Umbilical cord (tissue), 2 donors: ENCODE measurements around the gene PPP1R12B. TPM values are rescaled to one million over a fixed set of nuclear protein-coding genes. Genes with fewer than 3 reads are reported as not detected.
"Not testable (repeated sequence)": the region's sequence is repeated elsewhere in the genome, so short reads cannot be mapped to it uniquely, and the experiment has no call there.

Experiments
- DNase-seq: peaks from one replicate; pipeline ENCODE4 v3.0.0-alpha.2; 2015; ENCODE audit warnings: low spot score
- total RNA-seq: library from RNA; depleted of rRNA; stranded (reverse); fragments of >200 nt; gene quantifications from one replicate; pipeline ENCODE4 v1.2.3, GENCODE V29; 2014; ENCODE audit warnings: low replicate concordance; ENCODE audit not compliant: insufficient read depth

The PPP1R12B gene
- total RNA-seq, 1 donor from 2014 or later, result 472 TPM

DNA sequence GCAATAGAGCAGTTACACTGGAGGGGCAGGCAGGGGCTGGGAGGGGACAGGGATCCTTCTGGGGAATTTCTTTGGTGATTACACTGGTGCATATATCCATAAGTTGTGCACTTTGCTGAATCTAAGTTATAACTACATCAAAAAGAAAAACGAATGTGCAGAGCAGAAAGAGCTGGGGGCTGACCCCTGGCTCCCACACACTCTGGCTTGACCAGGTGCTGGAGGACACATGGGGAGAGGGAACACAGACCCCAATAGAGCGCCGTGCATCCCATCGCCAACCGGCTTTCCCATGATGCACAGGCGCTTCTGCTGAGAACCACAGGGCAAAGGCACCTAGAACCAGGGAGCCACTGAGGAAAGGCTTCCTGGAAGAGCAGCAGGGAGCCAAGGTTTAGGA lies 281.6 kb downstream of the PPP1R12B start:
- DNase-seq, result not testable (repeated sequence)

DNA sequence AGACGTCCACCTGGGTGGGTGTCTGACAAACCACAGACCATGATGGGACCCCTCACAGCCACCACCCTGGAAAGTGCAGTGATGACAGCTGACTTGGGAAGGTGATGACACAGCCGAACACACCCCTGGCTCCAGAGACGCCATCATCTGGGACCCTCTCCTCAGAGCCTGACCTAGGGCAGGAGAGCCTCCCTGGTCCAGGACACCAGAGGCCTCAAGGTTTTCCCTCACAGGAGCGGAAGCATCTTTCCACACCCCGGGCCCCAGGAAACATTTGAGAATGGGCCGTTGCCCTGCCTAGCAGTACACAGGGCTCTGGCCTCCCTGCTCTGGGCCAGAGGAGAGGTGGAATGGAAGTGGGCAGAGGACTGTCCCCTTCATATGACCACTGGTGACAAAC lies 282.0 kb downstream of the PPP1R12B start:
- no peak for DNase-seq

DNA sequence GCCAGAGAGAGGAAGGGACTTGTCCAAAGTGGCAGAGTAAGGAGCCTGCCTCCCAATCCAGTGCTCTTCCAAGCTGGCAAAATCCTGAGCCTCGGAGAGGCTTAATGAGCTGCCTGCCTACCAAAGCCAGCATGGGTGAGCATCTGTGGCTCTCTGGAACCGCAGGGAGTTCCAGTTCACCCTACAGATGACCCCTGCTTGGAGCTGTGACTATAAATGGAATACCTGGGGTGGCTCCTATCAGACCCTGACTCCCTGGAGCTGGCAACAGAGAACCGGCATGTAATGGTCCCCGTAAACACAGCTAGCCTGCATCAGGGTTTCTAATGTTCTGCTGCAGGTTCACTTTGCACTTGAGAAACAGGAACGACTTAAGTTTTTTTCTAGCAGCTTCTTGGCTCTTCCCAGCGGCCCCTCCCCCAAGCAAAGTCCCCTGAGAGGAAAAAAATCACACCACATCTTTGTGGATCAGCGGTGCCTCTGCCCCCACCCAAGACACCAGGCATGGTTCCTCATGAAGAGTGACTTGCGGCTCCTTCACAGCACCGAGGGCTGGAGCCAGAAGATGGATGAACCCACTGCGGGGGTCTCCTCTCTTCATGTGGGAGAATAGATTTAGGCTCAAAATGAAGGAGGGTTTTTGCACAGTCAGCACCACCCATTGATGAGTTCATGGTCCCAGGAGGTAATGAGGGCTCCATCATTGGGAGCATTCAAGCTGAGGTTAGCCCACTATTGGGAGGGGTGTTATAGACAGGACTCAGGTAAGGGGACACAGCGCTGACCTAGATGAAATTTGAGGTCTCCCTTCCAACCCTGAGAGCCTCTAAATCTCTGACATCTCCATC lies 282.8 kb downstream of the PPP1R12B start:
- DNase-seq, result no peak

DNA sequence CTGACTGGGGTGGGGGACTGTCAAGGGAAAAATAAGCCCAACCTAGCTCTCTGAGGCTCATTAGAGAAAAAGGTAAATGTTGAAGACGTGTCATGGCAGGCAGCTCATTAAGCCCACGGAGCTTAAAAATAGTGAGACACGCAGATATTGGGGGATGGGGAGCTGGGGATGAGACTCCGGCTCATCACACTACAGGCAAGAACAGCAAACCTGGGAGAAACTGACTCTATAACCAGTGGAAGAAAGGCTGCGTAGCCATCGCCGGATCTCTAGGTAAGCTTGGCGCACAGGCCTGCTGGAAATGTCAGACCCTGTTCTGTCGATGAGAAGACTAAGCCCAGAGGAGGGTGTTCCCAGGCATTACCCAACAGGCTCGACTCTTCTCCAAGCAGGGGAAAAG lies 283.7 kb downstream of the PPP1R12B start:
- no peak for DNase-seq

DNA sequence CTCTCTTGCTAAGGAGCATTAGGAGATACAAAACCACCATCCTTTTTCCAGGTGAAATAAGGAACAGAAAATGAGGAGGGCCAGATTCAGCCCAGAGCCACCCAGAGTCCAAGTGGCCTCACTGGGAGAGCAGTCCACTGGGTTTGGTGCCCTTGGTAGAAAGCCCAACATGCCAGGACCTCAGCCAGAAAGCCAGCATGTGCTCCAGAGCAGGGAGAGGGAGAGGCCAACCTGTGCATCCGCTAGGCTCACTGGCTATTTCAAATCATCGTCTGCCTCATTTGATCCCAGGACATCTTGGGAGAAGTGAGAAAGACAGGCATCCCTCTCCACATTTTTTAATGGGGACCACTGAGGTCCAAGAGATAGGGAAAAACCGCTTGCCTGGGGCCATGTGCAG lies 287.7 kb downstream of the PPP1R12B start:
- not testable (repeated sequence) for DNase-seq

DNA sequence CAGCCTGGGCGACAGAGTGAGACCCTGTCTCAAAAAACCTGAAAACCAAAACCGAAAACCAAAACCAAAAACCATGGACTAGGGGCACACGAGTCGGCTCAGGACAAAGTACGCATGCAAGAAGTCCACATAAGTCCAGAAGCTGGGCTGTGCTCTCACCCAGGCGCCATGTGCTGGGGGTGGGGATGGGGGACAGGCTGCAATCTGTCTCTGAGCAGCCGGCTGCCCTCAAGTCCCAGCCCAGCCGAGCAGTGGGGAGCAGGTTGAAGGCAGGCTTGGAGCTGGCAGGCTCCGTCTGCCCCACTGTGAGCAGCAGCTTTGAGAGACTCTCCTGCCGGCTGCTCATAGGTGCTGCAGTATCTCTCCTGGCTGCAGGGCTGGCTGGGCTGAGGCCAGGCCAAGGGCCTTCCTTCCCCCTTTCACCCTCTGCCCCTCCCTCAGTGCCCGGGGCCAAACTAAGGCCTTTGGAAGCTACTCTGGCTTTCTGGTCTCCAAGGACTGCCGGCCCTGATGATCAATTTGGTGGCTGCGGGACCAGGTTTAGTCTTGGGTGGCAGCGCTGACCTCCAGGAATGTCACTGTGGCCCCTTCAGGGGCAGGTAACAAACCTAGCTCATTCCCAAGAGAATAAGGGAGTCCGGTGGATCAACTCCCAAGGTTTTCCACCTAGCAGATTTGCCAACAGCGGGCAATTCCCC lies 289.0 kb downstream of the PPP1R12B start:
- DNase-seq, result not testable (repeated sequence)

DNA sequence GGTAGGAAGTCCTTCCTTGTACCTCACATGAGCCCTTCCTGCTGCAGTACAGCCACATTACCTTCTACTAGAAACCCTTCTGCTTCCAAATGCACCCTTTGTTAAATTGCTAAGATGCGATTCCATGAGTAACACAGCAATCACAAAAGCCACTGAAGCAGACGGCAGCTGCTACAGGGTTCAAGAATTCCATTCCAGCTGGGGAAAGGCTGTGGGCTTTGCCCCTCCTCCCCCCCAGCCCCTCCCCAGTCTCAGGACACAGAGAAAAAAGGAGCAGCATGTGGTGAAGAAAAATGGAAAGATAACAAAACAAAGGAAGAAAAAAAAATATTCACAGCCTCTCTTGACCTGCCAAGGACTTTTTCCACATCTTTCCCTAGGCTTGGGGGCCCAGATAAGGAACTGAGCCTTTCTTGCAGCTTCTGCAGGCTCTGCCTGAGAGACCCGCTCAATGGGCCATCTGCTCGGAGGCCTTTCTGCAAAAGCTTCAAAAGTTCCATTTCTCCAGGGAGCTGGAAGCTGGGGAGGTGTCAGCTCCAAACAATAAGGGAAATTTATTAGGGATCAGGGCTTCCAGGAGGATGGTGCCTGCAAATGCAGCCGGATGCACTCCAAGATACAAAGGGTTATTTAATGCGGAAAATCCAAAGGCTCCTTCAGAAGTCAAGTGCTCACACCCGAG lies 289.7 kb downstream of the PPP1R12B start:
- no peak for DNase-seq

DNA sequence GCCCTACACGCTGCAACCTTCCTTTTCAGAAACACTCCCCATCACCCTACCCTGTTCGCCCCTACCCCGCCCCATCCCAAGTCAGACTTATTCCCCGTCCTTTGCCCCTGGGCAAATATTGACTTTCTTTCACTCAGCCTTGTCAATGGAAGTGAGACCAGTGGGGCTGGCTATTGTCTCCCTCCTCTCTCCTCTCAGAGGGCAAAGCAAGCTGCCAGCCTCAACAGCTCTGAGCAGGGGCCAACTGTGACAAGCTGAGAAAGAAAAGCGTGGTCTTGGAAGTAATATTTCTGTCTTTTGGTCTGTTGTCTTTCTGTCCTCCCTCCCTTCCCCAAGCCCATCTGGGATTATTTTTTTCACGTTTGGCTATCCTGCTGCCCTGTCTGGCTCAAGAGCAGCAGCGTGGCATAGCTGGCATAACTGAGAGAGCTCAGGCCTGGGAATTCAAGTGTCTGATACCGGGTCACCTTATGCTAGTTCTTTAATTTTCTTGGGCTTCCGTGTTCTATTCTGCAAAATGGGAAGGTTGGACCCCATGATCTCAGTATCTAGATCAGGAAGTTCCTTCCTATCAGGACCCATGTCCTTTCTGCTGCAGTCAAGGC lies 290.3 kb downstream of the PPP1R12B start:
- DNase-seq, result not testable (repeated sequence)

DNA sequence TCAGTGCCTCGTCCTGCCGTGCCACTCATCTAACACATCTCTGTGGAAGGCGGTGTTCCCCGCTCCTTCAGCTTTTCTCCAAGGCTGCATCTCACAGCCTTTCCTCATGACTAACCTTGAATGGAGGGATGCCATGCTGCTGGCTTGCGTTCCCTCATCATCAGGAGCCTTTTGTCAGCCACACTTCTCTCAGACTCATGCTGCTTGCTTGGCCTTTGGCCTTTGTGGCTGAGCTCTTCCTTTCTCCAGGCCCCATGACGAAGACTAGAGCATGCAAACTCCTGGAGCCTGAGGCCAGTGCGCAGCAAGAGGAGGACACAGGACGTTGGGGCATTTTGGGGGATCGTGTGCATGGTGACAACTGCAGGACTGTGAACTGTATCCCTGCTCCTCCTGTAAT lies 291.0 kb downstream of the PPP1R12B start:
- no peak for DNase-seq

DNA sequence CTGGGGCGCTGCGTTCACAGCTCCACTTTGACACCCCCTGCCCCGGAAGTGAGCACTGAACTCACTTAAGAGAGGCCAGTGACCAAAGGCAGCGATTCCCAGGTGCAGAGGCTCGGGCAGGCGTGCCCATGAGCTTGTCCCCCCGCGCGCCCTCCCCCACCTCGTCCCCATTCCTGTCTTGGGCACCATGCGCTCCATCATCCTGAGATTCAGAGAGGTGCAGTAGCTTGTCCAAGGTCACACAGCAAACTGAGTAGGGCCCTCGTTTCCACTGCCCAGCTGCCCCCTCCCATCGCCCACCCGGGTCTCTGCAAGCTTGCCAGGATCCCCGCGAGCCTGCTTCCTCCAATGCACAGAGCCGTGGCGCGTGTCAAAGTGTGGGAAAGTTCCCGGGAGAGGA lies 293.7 kb downstream of the PPP1R12B start:
- DNase-seq, result no peak

Other genes starting within 250 kb of the PPP1R12B start
- gene GPR37L1, start 225.8 kb upstream of the PPP1R12B start, total RNA-seq, result 0.24 TPM
- gene ARL8A, start 204.0 kb upstream of the PPP1R12B start, total RNA-seq, result 20.2 TPM
- 1.2 TPM for gene PTPN7, start 188.1 kb upstream of the PPP1R12B start, total RNA-seq
- gene LGR6, start 154.9 kb upstream of the PPP1R12B start, total RNA-seq, result 0.24 TPM
- not detected for gene UBE2T, start 6.8 kb upstream of the PPP1R12B start, total RNA-seq